ENCODE measurements around the gene GRIK3.

Gene GRIK3

GRCh38 chr1:36846357-36846756 lies 188.0 kb downstream of the GRIK3 start:
- no peak for DNase-seq

GRCh38 chr1:36845802-36846201 lies 188.5 kb downstream of the GRIK3 start:
- no peak for DNase-seq

- no peak for DNase-seq
These were observed 189.4 kb downstream of the GRIK3 start for GRCh38 chr1:36844917-36845316.

- DNase-seq, result no peak
These were observed 190.3 kb downstream of the GRIK3 start for GRCh38 chr1:36843906-36844610.

GRCh38 chr1:36843027-36843426 lies 191.3 kb downstream of the GRIK3 start:
- DNase-seq, result no peak

- no peak for DNase-seq
These were observed 191.9 kb downstream of the GRIK3 start for GRCh38 chr1:36842448-36842847.

GRCh38 chr1:36839485-36839884 lies 194.8 kb downstream of the GRIK3 start:
- DNase-seq, result no peak

GRCh38 chr1:36838888-36839287 lies 195.4 kb downstream of the GRIK3 start:
- DNase-seq, result no peak

- DNase-seq, result no peak
These were observed 197.4 kb downstream of the GRIK3 start for GRCh38 chr1:36836916-36837315.

GRCh38 chr1:36836196-36836883 lies 198.0 kb downstream of the GRIK3 start:
- DNase-seq, result peak; percentile 94

GRCh38 chr1:36835696-36836095 lies 198.6 kb downstream of the GRIK3 start:
- no peak for DNase-seq

GRCh38 chr1:36835017-36835695 lies 199.2 kb downstream of the GRIK3 start:
- no peak for DNase-seq

- DNase-seq, result no peak
These were observed 199.7 kb downstream of the GRIK3 start for GRCh38 chr1:36834586-36834985.

GRCh38 chr1:36831186-36831810 lies 203.0 kb downstream of the GRIK3 start:
- DNase-seq, result peak; percentile 86

- no peak for DNase-seq
These were observed 204.4 kb downstream of the GRIK3 start for GRCh38 chr1:36829961-36830360.

- no peak for DNase-seq
These were observed 205.2 kb downstream of the GRIK3 start for GRCh38 chr1:36829066-36829465.

GRCh38 chr1:36825226-36825625 lies 209.1 kb downstream of the GRIK3 start:
- DNase-seq, result no peak

GRCh38 chr1:36824390-36824861 lies 209.9 kb downstream of the GRIK3 start:
- no peak for DNase-seq

- no peak for DNase-seq
These were observed 211.7 kb downstream of the GRIK3 start for GRCh38 chr1:36822648-36823047.

GRCh38 chr1:36821386-36821785 lies 212.9 kb downstream of the GRIK3 start:
- DNase-seq, result no peak

GRCh38 chr1:36818771-36819170 lies 215.5 kb downstream of the GRIK3 start:
- no peak for DNase-seq

- DNase-seq, result peak; percentile 96
These were observed 218.0 kb downstream of the GRIK3 start for GRCh38 chr1:36816348-36816747.

- DNase-seq, result no peak
These were observed 219.5 kb downstream of the GRIK3 start for GRCh38 chr1:36814774-36815173.

Measured in DMS79 treated with DMSO at 0.1 percent for 48 hours (cell line).